ENCODE data around the gene B4GAT1. TPM values are rescaled to one million over a fixed set of nuclear protein-coding genes. Genes with fewer than 3 reads are reported as not detected.
"Not testable (repeated sequence)": the region's sequence is repeated elsewhere in the genome, so short reads cannot be mapped to it uniquely, and the experiment has no call there.

The B4GAT1 gene
- total RNA-seq, 1 donor from 2014 or later = 24.5 TPM

- no peak overlapping the region for H3K4me3 ChIP-seq (ENCODE audit: low read length in 3 of 3)
- no peaks in the 10 kb centered on the region for H3K9me3 ChIP-seq (ENCODE audit: control insufficient read depth in 3 of 3, low read length in 3 of 3)
- H3K9ac ChIP-seq (ENCODE audit: low read depth in 1 of 3, low read length in 3 of 3) = peak overlapping the region in 1 of 3 donors; percentile 40
- peaks cover 36 to 42% (median 39%) of the 10 kb centered on the region in 3 donors for H3K36me3 ChIP-seq (ENCODE audit: control insufficient read depth in 3 of 3, insufficient read depth in 3 of 3, low read length in 3 of 3)
- peaks cover 21 to 38% (median 25%) of the 10 kb centered on the region in 3 donors for H3K4me1 ChIP-seq (ENCODE audit: control insufficient read depth in 3 of 3, insufficient read depth in 3 of 3, low read length in 3 of 3)
- no peaks in the 10 kb centered on the region for H3K27me3 ChIP-seq (ENCODE audit: control insufficient read depth in 3 of 3, insufficient read depth in 3 of 3, low read length in 3 of 3)
- H3K27ac ChIP-seq (ENCODE audit: low read depth, low read length) = no peak overlapping the region
Observed at GRCh38 chr11:66363187-66363601, 15.8 kb upstream of the B4GAT1 start.

DNA sequence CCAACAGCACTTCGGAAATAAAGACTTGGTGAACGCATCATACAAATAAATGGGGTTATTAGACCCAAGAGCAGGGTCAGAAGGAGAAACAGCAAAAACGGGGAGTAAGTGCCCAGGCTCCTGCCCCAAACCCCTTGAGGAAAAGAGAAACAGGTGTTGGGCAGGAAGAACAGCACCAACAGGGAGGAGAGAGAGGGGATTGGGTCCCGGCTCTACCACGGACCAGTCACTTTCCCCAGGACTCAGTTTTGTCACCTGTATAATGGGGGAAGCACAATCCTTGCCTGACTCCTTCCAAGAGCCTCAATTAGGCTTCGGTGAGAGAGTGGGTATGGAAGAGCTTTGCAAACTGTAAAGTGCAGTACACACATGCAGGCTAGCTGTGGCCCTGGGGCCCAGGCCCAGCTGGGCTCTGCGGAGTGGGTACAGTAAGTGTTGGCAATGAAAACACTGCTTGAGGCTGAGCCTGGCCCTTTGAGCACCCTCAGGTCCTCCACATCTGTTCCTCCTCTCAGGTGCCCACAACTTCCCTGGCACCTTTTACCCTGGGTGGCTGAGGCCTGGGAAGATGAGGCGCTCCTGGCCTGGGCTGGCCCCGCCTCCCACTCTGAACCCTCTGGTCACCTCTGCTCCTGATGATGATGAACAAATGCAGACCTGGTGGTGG is 15.2 kb upstream of the B4GAT1 start:
- peaks cover 32 to 38% (median 34%) of the 10 kb centered on the region in 3 donors for H3K36me3 ChIP-seq (ENCODE audit: control insufficient read depth in 3 of 3, insufficient read depth in 3 of 3, low read length in 3 of 3)
- no peak overlapping the region for H3K27ac ChIP-seq (ENCODE audit: low read depth, low read length)

GRCh38 chr11:66361502-66361941 is 14.1 kb upstream of the B4GAT1 start:
- Histone ChIP-seq H3K9me3 (ENCODE audit: control insufficient read depth in 3 of 3, low read length in 3 of 3) (no peaks in the 10 kb centered on the region), H3K9ac (ENCODE audit: low read depth in 1 of 3, low read length in 3 of 3) (no peak overlapping the region), H3K27me3 (ENCODE audit: control insufficient read depth in 3 of 3, insufficient read depth in 3 of 3, low read length in 3 of 3) (no peaks in the 10 kb centered on the region), H3K27ac (ENCODE audit: low read depth, low read length) (no peak overlapping the region), H3K4me3 (ENCODE audit: low read length in 3 of 3) (no peak overlapping the region), H3K36me3 (ENCODE audit: control insufficient read depth in 3 of 3, insufficient read depth in 3 of 3, low read length in 3 of 3) (peaks cover 23 to 27% (median 25%) of the 10 kb centered on the region in 3 donors), H3K4me1 (ENCODE audit: control insufficient read depth in 3 of 3, insufficient read depth in 3 of 3, low read length in 3 of 3) (peaks cover 5 to 21% (median 11%) of the 10 kb centered on the region in 3 donors)

More for the DNA sequence above, 15.2 kb upstream of the B4GAT1 start:
- Histone ChIP-seq H3K4me1 (ENCODE audit: control insufficient read depth in 3 of 3, insufficient read depth in 3 of 3, low read length in 3 of 3) (peaks cover 15 to 32% (median 19%) of the 10 kb centered on the region in 3 donors), H3K9ac (ENCODE audit: low read depth in 1 of 3, low read length in 3 of 3) (no peak overlapping the region), H3K4me3 (ENCODE audit: low read length in 3 of 3) (no peak overlapping the region), H3K27me3 (ENCODE audit: control insufficient read depth in 3 of 3, insufficient read depth in 3 of 3, low read length in 3 of 3) (no peaks in the 10 kb centered on the region), H3K9me3 (ENCODE audit: control insufficient read depth in 3 of 3, low read length in 3 of 3) (no peaks in the 10 kb centered on the region)

- Histone ChIP-seq H3K9me3 (ENCODE audit: control insufficient read depth in 3 of 3, low read length in 3 of 3) (no peaks in the 10 kb centered on the region), H3K27ac (ENCODE audit: low read depth, low read length) (no peak overlapping the region), H3K9ac (ENCODE audit: low read depth in 1 of 3, low read length in 3 of 3) (peak overlapping the region in 1 of 3 donors; percentile 40)
Observed at GRCh38 chr11:66360406-66361073, 13.1 kb upstream of the B4GAT1 start.

DNA sequence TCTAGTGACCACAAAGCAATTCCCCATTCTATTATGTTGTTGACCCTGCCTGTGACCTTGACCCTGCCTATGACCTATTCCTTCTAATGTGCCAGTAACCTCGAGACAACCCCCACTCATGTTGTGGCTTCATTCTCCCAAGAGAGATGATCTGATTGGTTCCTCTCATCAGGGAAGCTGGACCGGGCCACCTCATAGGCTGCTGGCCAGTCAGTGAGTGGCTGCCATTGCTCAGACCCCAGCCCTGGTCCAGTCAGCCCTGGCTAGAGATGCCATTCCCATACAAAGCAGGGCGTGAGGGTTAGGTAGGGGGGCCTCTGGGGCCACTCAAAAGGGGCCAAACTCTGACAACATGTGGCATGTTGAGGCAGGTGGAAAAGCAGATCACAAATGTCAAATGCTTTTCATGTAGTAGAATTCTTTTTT is 12.2 kb upstream of the B4GAT1 start:
- Histone ChIP-seq H3K36me3 (ENCODE audit: control insufficient read depth in 3 of 3, insufficient read depth in 3 of 3, low read length in 3 of 3) (peaks cover 13 to 14% (median 13%) of the 10 kb centered on the region in 3 donors), H3K9ac (ENCODE audit: low read depth in 1 of 3, low read length in 3 of 3) (no peak overlapping the region), H3K27me3 (ENCODE audit: control insufficient read depth in 3 of 3, insufficient read depth in 3 of 3, low read length in 3 of 3) (no peaks in the 10 kb centered on the region), H3K27ac (ENCODE audit: low read depth, low read length) (no peak overlapping the region), H3K9me3 (ENCODE audit: control insufficient read depth in 3 of 3, low read length in 3 of 3) (no peaks in the 10 kb centered on the region), H3K4me1 (ENCODE audit: control insufficient read depth in 3 of 3, insufficient read depth in 3 of 3, low read length in 3 of 3) (peaks cover 0 to 10% (median 4%) of the 10 kb centered on the region in 3 donors), H3K4me3 (ENCODE audit: low read length in 3 of 3) (no peak overlapping the region)

More at GRCh38 chr11:66360406-66361073, 13.1 kb upstream of the B4GAT1 start:
- Histone ChIP-seq H3K27me3 (ENCODE audit: control insufficient read depth in 3 of 3, insufficient read depth in 3 of 3, low read length in 3 of 3) (no peaks in the 10 kb centered on the region), H3K4me1 (ENCODE audit: control insufficient read depth in 3 of 3, insufficient read depth in 3 of 3, low read length in 3 of 3) (peaks cover 0 to 11% (median 5%) of the 10 kb centered on the region in 3 donors), H3K4me3 (ENCODE audit: low read length in 3 of 3) (no peak overlapping the region), H3K36me3 (ENCODE audit: control insufficient read depth in 3 of 3, insufficient read depth in 3 of 3, low read length in 3 of 3) (peaks cover 15 to 18% (median 15%) of the 10 kb centered on the region in 3 donors)

DNA sequence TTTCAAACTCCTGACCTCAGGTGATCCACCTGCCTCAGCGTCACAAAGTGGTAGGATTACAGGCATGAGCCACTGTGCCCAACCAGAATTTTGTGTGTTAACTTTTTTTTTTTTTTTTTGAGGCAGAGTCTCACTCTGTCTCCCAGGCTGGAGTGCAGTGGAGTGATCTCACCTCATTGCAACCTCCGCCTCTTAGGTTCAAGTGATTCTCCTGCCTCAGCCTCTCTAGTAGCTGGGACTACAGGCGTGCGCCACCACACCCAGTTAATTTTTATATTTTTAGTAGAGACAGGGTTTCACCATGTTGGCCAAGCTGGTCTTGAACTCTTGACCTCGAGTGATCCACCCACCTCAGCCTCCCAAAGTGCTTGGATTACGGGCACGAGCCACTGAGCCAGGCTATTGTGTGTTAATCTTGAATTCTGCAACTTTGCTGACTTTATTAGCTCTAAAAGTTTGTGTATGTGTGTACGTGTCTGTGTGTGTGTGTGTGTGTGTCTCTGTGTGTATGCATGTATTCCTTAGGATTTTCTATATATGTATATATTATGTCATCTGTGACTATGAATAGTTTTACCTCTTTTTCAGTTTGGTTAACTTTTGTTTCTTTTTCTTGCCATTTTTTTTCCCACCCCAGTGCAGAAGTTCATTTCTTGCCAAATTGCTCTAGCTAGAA is 3.3 kb upstream of the B4GAT1 start:
- not testable (repeated sequence) for H3K27ac ChIP-seq (ENCODE audit: low read depth, low read length); H3K9ac ChIP-seq (ENCODE audit: low read depth in 1 of 3, low read length in 3 of 3); H3K9me3 ChIP-seq (ENCODE audit: control insufficient read depth in 3 of 3, low read length in 3 of 3); H3K36me3 ChIP-seq (ENCODE audit: control insufficient read depth in 3 of 3, insufficient read depth in 3 of 3, low read length in 3 of 3); H3K4me3 ChIP-seq (ENCODE audit: low read length in 3 of 3); H3K27me3 ChIP-seq (ENCODE audit: control insufficient read depth in 3 of 3, insufficient read depth in 3 of 3, low read length in 3 of 3)
- H3K4me1 ChIP-seq (ENCODE audit: control insufficient read depth in 3 of 3, insufficient read depth in 3 of 3, low read length in 3 of 3) = peaks cover 16 to 18% (median 17%) of the 10 kb centered on the region in 3 donors

DNA sequence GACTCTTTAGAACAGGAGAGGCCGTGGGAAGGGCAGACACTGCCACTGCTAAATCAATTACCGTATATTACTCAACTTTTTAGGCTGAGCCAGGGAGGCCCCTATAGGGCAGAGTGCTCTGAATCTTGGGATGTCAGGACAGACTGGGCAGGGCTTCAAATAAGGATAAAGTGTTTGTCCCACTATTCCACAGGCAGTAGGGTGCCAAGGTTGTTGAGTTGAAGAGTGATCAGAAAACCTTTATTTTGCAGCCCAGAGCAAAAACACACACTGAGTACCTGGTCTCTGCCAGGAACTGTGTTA is 1.6 kb upstream of the B4GAT1 start:
- Histone ChIP-seq H3K27ac (ENCODE audit: low read depth, low read length) (no peak overlapping the region), H3K36me3 (ENCODE audit: control insufficient read depth in 3 of 3, insufficient read depth in 3 of 3, low read length in 3 of 3) (no peaks in the 10 kb centered on the region), H3K27me3 (ENCODE audit: control insufficient read depth in 3 of 3, insufficient read depth in 3 of 3, low read length in 3 of 3) (no peaks in the 10 kb centered on the region), H3K9ac (ENCODE audit: low read depth in 1 of 3, low read length in 3 of 3) (peak overlapping the region in 1 of 3 donors; percentile 21), H3K4me3 (ENCODE audit: low read length in 3 of 3) (no peak overlapping the region), H3K9me3 (ENCODE audit: control insufficient read depth in 3 of 3, low read length in 3 of 3) (no peaks in the 10 kb centered on the region), H3K4me1 (ENCODE audit: control insufficient read depth in 3 of 3, insufficient read depth in 3 of 3, low read length in 3 of 3) (peaks cover 29 to 32% (median 30%) of the 10 kb centered on the region in 3 donors)

GRCh38 chr11:66346476-66347424 is 679 bp downstream of the B4GAT1 start:
- Histone ChIP-seq H3K27me3 (ENCODE audit: control insufficient read depth in 3 of 3, insufficient read depth in 3 of 3, low read length in 3 of 3) (no peaks in the 10 kb centered on the region), H3K4me1 (ENCODE audit: control insufficient read depth in 3 of 3, insufficient read depth in 3 of 3, low read length in 3 of 3) (peaks cover 38 to 44% (median 38%) of the 10 kb centered on the region in 3 donors), H3K4me3 (ENCODE audit: low read length in 3 of 3) (peak overlapping the region; percentile 95 to 99 (median 99)), H3K9ac (ENCODE audit: low read depth in 1 of 3, low read length in 3 of 3) (peak overlapping the region; percentile 94 to 97 (median 95)), H3K27ac (ENCODE audit: low read depth, low read length) (peak overlapping the region; percentile 77), H3K36me3 (ENCODE audit: control insufficient read depth in 3 of 3, insufficient read depth in 3 of 3, low read length in 3 of 3) (peaks cover 4 to 9% (median 7%) of the 10 kb centered on the region in 3 donors), H3K9me3 (ENCODE audit: control insufficient read depth in 3 of 3, low read length in 3 of 3) (no peaks in the 10 kb centered on the region)

- H3K9me3 ChIP-seq (ENCODE audit: control insufficient read depth in 3 of 3, low read length in 3 of 3) = no peaks in the 10 kb centered on the region
- peak overlapping the region; percentile 78 to 94 (median 94) for H3K9ac ChIP-seq (ENCODE audit: low read depth in 1 of 3, low read length in 3 of 3)
- peak overlapping the region; percentile 55 for H3K27ac ChIP-seq (ENCODE audit: low read depth, low read length)
- H3K36me3 ChIP-seq (ENCODE audit: control insufficient read depth in 3 of 3, insufficient read depth in 3 of 3, low read length in 3 of 3) = peaks cover 19 to 24% (median 22%) of the 10 kb centered on the region in 3 donors
- H3K4me3 ChIP-seq (ENCODE audit: low read length in 3 of 3) = peak overlapping the region; percentile 95 to 99 (median 99)
- no peaks in the 10 kb centered on the region for H3K27me3 ChIP-seq (ENCODE audit: control insufficient read depth in 3 of 3, insufficient read depth in 3 of 3, low read length in 3 of 3)
- H3K4me1 ChIP-seq (ENCODE audit: control insufficient read depth in 3 of 3, insufficient read depth in 3 of 3, low read length in 3 of 3) = peaks cover 38 to 44% (median 38%) of the 10 kb centered on the region in 3 donors
Observed at GRCh38 chr11:66345316-66345649, 2.1 kb downstream of the B4GAT1 start.

Measured in skeletal muscle tissue (tissue), 4 donors.